ENCODE results near the gene BMPR1B.
"Not testable (repeated sequence)": the region's sequence is repeated elsewhere in the genome, so short reads cannot be mapped to it uniquely, and the experiment has no call there.

- not testable (repeated sequence) for TF ChIP-seq CTCF, EP300, POLR2AphosphoS5, POLR2A (IDR thresholded peaks at IDR 0.05)
Observed at GRCh38 chr4:94841166-94841863, 83.6 kb downstream of the BMPR1B start.

Data from gastroesophageal sphincter (tissue), 3 donors.